Neural crest cell (in vitro differentiated cells): Measurements from ENCODE around the gene ERCC5. TPM values are rescaled to one million over a fixed set of nuclear protein-coding genes. Genes with fewer than 3 reads are reported as not detected.

Experiments
- DNase-seq: peaks from one replicate; pipeline ENCODE4 v3.0.0; 2021; ENCODE audit warnings: low read depth, mixed read lengths, low spot score
- H3K27ac Mint-ChIP-seq: one replicate; pipeline ENCODE4 v1.8.0; 2021; ENCODE audit warnings: mild to moderate bottlenecking, mixed read lengths; ENCODE audit not compliant: unreplicated experiment
- H3K27me3 Mint-ChIP-seq: 2 replicates; pipeline ENCODE4 v1.8.0; 2021; ENCODE audit warnings: low read depth, mild to moderate bottlenecking, mixed read lengths
- H3K36me3 Mint-ChIP-seq: 2 replicates; pipeline ENCODE4 v1.8.0; 2021; ENCODE audit warnings: low read depth, mild to moderate bottlenecking, mixed read lengths
- H3K4me1 Mint-ChIP-seq: 2 replicates; pipeline ENCODE4 v1.8.0; 2021; ENCODE audit warnings: mixed read lengths
- H3K4me3 Mint-ChIP-seq: one replicate; pipeline ENCODE4 v1.8.0; 2021; ENCODE audit warnings: mild to moderate bottlenecking, mixed read lengths
- H3K9me3 Mint-ChIP-seq: 2 replicates; pipeline ENCODE4 v1.8.0; 2021; ENCODE audit warnings: mixed read lengths
- CTCF ChIP-seq: fragments of 200-600 bp; sonication (generic); conservative IDR thresholded peaks from 2 replicates; pipeline ENCODE4 v1.5.0; 2021; ENCODE audit warnings: antibody characterized with exemption, mild to moderate bottlenecking
- total RNA-seq: library from RNA; stranded (reverse); gene quantifications from 2 replicates; pipeline ENCODE4 v1.2.1, GENCODE V29; 2021

ERCC5 gene
- total RNA-seq, 1 donor from 2014 or later = 39.2 TPM

GRCh38 chr13:102805680-102806079 lies 40.2 kb upstream of the ERCC5 start:
- peaks cover 23% of the 10 kb centered on the region for H3K36me3 Mint-ChIP-seq
- H3K27me3 Mint-ChIP-seq = no peaks in the 10 kb centered on the region
- no peak overlapping the region for H3K4me3 Mint-ChIP-seq
- H3K4me1 Mint-ChIP-seq = peaks cover 15% of the 10 kb centered on the region
- no peak for DNase-seq
- TF ChIP-seq CTCF = no peak
- no peak overlapping the region for H3K27ac Mint-ChIP-seq
- H3K9me3 Mint-ChIP-seq = no peaks in the 10 kb centered on the region

GRCh38 chr13:102807699-102808098 lies 38.1 kb upstream of the ERCC5 start:
- H3K4me1 Mint-ChIP-seq = peaks cover 9% of the 10 kb centered on the region
- peaks cover 33% of the 10 kb centered on the region for H3K36me3 Mint-ChIP-seq
- peaks cover 2% of the 10 kb centered on the region for H3K9me3 Mint-ChIP-seq
- H3K27ac Mint-ChIP-seq = no peak overlapping the region
- H3K4me3 Mint-ChIP-seq = no peak overlapping the region
- DNase-seq = no peak
- no peaks in the 10 kb centered on the region for H3K27me3 Mint-ChIP-seq
- no peak for TF ChIP-seq CTCF

GRCh38 chr13:102812611-102813287 lies 33.1 kb upstream of the ERCC5 start:
- peaks cover 14% of the 10 kb centered on the region for H3K4me1 Mint-ChIP-seq
- no peak for TF ChIP-seq CTCF
- no peak for DNase-seq
- no peak overlapping the region for H3K4me3 Mint-ChIP-seq
- peaks cover 23% of the 10 kb centered on the region for H3K36me3 Mint-ChIP-seq
- peak overlapping the region; percentile 27 for H3K27ac Mint-ChIP-seq
- H3K9me3 Mint-ChIP-seq = peaks cover 2% of the 10 kb centered on the region
- no peaks in the 10 kb centered on the region for H3K27me3 Mint-ChIP-seq

- H3K27ac Mint-ChIP-seq = peak overlapping the region; percentile 10
- no peak for TF ChIP-seq CTCF
- no peak overlapping the region for H3K4me3 Mint-ChIP-seq
- H3K9me3 Mint-ChIP-seq = peaks cover 2% of the 10 kb centered on the region
- peaks cover 14% of the 10 kb centered on the region for H3K4me1 Mint-ChIP-seq
- DNase-seq = no peak
- peaks cover 21% of the 10 kb centered on the region for H3K36me3 Mint-ChIP-seq
- no peaks in the 10 kb centered on the region for H3K27me3 Mint-ChIP-seq
Observed at GRCh38 chr13:102814025-102814607, 31.7 kb upstream of the ERCC5 start.

- DNase-seq = no peak
- H3K27me3 Mint-ChIP-seq = no peaks in the 10 kb centered on the region
- H3K27ac Mint-ChIP-seq = no peak overlapping the region
- H3K36me3 Mint-ChIP-seq = peaks cover 20% of the 10 kb centered on the region
- H3K9me3 Mint-ChIP-seq = peaks cover 2% of the 10 kb centered on the region
- no peak overlapping the region for H3K4me3 Mint-ChIP-seq
- TF ChIP-seq CTCF = no peak
- H3K4me1 Mint-ChIP-seq = peaks cover 14% of the 10 kb centered on the region
Observed at GRCh38 chr13:102814793-102815192, 31.0 kb upstream of the ERCC5 start.
